ENCODE measurements around the gene CFAP119.

DNA sequence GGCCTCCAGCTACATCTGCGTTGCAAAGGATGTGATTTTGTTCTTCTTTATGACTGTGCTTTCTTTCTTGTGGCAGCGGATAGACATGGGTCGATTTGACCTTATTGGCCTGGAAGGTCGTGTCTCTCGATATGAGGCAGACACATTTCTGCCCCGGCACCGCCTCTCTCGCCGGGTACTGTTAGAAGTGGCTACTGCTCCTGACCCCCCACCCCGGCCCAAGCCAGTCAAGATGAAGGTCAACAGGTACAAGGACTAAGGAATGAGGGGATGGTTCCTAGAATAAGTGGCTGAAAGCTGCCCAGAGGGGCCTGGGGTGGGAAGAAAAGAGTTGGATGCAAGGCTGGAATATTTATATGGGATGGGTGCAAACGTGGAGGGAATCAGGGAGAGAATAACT, 41.8 kb downstream of the CFAP119 start:
- TF ChIP-seq POLR2AphosphoS5 (IDR thresholded peaks at IDR 0.05; ENCODE audit: low read depth, low read length): no peak
- no peak for TF ChIP-seq SIN3A (IDR thresholded peaks at IDR 0.05; ENCODE audit: borderline replicate concordance, insufficient read depth, low read length)
